Measurements from ENCODE around the gene WSB1. TPM values are rescaled to one million over a fixed set of nuclear protein-coding genes. Genes with fewer than 3 reads are reported as not detected.
A peak's percentile ranks its signal among the peaks of the same experiment; 100 is the strongest.

WSB1 gene
- total and polyA plus RNA-seq, 9 of the 15 experiments (the other 6 are each of a cell fraction or from before 2014, with no cell fraction given) = 22.8 to 229 (median 81.1) TPM

DNA sequence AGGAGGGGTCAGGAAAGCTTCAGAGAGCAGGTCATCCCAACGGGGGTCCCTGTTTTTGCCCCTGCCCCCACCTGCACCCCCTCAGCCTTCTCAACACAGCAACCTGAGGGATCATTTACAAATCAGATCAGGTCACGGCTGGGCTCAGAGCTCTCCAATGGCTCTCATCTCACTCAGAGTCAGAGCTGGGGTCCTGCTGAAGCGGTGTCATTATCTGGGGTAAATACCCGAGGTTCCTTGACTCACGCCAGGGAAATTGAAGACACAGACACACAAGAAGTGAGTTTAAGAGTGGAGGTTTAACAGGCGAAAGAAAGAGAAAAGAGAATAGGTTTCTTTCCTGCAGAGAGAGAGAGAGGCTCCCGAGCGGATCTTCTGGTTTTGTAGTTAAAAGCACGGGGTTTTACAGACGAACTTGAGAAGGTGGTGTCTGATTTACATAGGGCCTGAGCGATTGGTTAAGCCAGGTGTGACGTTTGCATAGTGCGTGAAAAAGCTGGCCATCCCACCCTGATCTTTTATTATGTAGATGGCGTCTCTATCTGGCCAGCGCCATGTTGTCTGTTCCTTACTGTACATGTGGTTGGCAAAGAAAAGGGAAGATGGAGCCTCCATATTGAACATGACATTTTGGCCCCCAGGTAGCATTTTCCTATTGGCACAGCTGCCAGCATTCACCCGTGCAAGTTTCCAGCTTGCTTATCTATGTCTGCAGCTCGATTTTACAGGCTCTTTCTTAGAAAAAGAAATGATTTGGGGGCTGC is 51.4 kb downstream of the WSB1 start (continued):
- TF ChIP-seq BMI1 (IDR thresholded peaks at IDR 0.05; ENCODE audit: low read length) (no peak), COPS2 (conservative IDR thresholded peaks at IDR 0.05) (no peak), BRD4 (IDR thresholded peaks at IDR 0.05) (peak; percentile 62; the same call in 1 of the 2 replicates), HDAC1 (IDR thresholded peaks at IDR 0.05) (0 out of 4 replicates have a peak, but pooled peaks of 1 of the 2 experiments have one; percentile 7), ZNF507 (tag; conservative IDR thresholded peaks at IDR 0.05) (no peak), ZNF436 (CRISPR knock-in tag; IDR thresholded peaks at IDR 0.05) (no peak), YY1 (IDR thresholded peaks at IDR 0.05; ENCODE audit: borderline replicate concordance in 1 of 3, control insufficient read depth in 1 of 3, extremely low read depth in 1 of 3, insufficient read depth in 3 of 3, insufficient read length in 1 of 3, insufficient replicate concordance in 2 of 3, low read depth in 1 of 3, low read length in 2 of 3) (peak; percentile 67 to 95 (median 77)), TBP (optimal IDR thresholded peaks at IDR 0.05; ENCODE audit: low read depth, low read length) (peak; percentile 82), HOXB6 (CRISPR knock-in tag; IDR thresholded peaks at IDR 0.05; ENCODE audit: borderline replicate concordance) (no peak), RAD51 (IDR thresholded peaks at IDR 0.05; ENCODE audit: borderline replicate concordance, low read depth) (no peak), ZNF561 (CRISPR knock-in tag; conservative IDR thresholded peaks at IDR 0.05) (no peak), ETV5 (CRISPR knock-in tag; IDR thresholded peaks at IDR 0.05; ENCODE audit: low read depth) (no peak), GATAD2B (IDR thresholded peaks at IDR 0.05; ENCODE audit: borderline replicate concordance) (no peak), SIX5 (IDR thresholded peaks at IDR 0.05; ENCODE audit: borderline replicate concordance in 1 of 2, insufficient read depth in 1 of 2, low read depth in 1 of 2, low read length in 2 of 2) (no peak), ZBTB7A (IDR thresholded peaks at IDR 0.05; ENCODE audit: borderline replicate concordance, control insufficient read depth, low read depth, low read length) (peak; percentile 36; the same call in 1 of the 2 replicates), NCOA2 (IDR thresholded peaks at IDR 0.05; ENCODE audit: partially characterized antibody in 2 of 2) (no peak)
- TF ChIP-seq, protein P1, sequence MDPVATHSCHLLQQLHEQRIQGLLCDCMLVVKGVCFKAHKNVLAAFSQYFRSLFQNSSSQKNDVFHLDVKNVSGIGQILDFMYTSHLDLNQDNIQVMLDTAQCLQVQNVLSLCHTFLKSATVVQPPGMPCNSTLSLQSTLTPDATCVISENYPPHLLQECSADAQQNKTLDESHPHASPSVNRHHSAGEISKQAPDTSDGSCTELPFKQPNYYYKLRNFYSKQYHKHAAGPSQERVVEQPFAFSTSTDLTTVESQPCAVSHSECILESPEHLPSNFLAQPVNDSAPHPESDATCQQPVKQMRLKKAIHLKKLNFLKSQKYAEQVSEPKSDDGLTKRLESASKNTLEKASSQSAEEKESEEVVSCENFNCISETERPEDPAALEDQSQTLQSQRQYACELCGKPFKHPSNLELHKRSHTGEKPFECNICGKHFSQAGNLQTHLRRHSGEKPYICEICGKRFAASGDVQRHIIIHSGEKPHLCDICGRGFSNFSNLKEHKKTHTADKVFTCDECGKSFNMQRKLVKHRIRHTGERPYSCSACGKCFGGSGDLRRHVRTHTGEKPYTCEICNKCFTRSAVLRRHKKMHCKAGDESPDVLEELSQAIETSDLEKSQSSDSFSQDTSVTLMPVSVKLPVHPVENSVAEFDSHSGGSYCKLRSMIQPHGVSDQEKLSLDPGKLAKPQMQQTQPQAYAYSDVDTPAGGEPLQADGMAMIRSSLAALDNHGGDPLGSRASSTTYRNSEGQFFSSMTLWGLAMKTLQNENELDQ (CRISPR knock-in tag; IDR thresholded peaks at IDR 0.05; ENCODE audit: borderline replicate concordance) = no peak
- TF ChIP-seq, protein P2, sequence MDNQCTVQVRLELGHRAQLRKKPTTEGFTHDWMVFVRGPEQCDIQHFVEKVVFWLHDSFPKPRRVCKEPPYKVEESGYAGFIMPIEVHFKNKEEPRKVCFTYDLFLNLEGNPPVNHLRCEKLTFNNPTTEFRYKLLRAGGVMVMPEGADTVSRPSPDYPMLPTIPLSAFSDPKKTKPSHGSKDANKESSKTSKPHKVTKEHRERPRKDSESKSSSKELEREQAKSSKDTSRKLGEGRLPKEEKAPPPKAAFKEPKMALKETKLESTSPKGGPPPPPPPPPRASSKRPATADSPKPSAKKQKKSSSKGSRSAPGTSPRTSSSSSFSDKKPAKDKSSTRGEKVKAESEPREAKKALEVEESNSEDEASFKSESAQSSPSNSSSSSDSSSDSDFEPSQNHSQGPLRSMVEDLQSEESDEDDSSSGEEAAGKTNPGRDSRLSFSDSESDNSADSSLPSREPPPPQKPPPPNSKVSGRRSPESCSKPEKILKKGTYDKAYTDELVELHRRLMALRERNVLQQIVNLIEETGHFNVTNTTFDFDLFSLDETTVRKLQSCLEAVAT (IDR thresholded peaks at IDR 0.05) = peak in 1 of 2 experiments; percentile 39; a peak in 2 of 4 replicates
- TF ChIP-seq, protein P3, sequence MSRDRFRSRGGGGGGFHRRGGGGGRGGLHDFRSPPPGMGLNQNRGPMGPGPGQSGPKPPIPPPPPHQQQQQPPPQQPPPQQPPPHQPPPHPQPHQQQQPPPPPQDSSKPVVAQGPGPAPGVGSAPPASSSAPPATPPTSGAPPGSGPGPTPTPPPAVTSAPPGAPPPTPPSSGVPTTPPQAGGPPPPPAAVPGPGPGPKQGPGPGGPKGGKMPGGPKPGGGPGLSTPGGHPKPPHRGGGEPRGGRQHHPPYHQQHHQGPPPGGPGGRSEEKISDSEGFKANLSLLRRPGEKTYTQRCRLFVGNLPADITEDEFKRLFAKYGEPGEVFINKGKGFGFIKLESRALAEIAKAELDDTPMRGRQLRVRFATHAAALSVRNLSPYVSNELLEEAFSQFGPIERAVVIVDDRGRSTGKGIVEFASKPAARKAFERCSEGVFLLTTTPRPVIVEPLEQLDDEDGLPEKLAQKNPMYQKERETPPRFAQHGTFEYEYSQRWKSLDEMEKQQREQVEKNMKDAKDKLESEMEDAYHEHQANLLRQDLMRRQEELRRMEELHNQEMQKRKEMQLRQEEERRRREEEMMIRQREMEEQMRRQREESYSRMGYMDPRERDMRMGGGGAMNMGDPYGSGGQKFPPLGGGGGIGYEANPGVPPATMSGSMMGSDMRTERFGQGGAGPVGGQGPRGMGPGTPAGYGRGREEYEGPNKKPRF (IDR thresholded peaks at IDR 0.05; ENCODE audit: low read depth, low read length) = no peak
